H1 (cell line): ENCODE results near the gene C22orf39. TPM values are rescaled to one million over a fixed set of nuclear protein-coding genes. Genes with fewer than 3 reads are reported as not detected.

Source experiments
- CTCF ChIA-PET: fragments of 300-600 bp; sonication (Branson Sonifier 250); formaldehyde crosslinking; loops from one replicate; lab custom pipeline; 2021; ENCODE audit not compliant: partially characterized antibody; lab: Charles Lee
- POLR2A ChIA-PET: fragments of 300-600 bp; sonication (Branson Sonifier 250); formaldehyde crosslinking; loops from one replicate; lab custom pipeline; 2021; ENCODE audit warnings: inconsistent platforms; ENCODE audit not compliant: partially characterized antibody; lab: Charles Lee
- DNase-seq, 2 experiments: peaks; one replicate each; pipeline versions ENCODE4 v3.0.0 to v3.0.0-alpha.2; 2010 to 2022; ENCODE audit warnings: low spot score in 2 of 2, low read depth in 1 of 2, mixed read lengths in 1 of 2
- FAIRE-seq: peaks from 2 replicates; lab custom pipeline; 2011; peaks lifted over from hg19 to GRCh38; lab: Jason Lieb, UNC
- H2AFZ ChIP-seq: 2 replicates; pipeline ENCODE4 v1.8.1; 2012; ENCODE audit warnings: low read length, inconsistent platforms
- H2AK5ac ChIP-seq: 2 replicates; pipeline ENCODE4 v1.6.1; 2013; ENCODE audit warnings: low read depth, low read length
- H2BK120ac ChIP-seq: replicated peaks from 2 replicates; pipeline ENCODE3; 2013; ENCODE audit warnings: low read depth, low read length, inconsistent platforms
- H2BK12ac ChIP-seq: 2 replicates; pipeline ENCODE4 v1.6.1; 2013; ENCODE audit warnings: low read depth, low read length
- H2BK15ac ChIP-seq: 2 replicates; pipeline ENCODE4 v1.6.1; 2013; ENCODE audit warnings: low read length
- H2BK20ac ChIP-seq: 2 replicates; pipeline ENCODE4 v1.6.1; 2013; ENCODE audit warnings: low read length
- H2BK5ac ChIP-seq: 2 replicates; pipeline ENCODE4 v1.6.1; 2013; ENCODE audit warnings: low read depth, low read length
- H3K14ac ChIP-seq: 2 replicates; pipeline ENCODE4 v1.6.1; 2013; ENCODE audit warnings: inconsistent platforms; ENCODE audit not compliant: insufficient read length
- H3K18ac ChIP-seq: 2 replicates; pipeline ENCODE4 v1.6.1; 2013; ENCODE audit warnings: low read length; ENCODE audit errors: extremely low read depth
- H3K23ac ChIP-seq: 2 replicates; pipeline ENCODE4 v1.6.1; 2013; ENCODE audit warnings: inconsistent platforms; ENCODE audit not compliant: insufficient read length
- H3K23me2 ChIP-seq: 2 replicates; pipeline ENCODE4 v1.6.1; 2013; ENCODE audit warnings: low read depth, low read length
- H3K27ac ChIP-seq: 2 replicates; pipeline ENCODE4 v1.6.1; 2011; ENCODE audit warnings: low read depth, low read length, inconsistent platforms
- H3K27me3 ChIP-seq, 4 experiments: replicated peaks in 1 of 4; 1 replicate in 1 of 4; 2 replicates in 3 of 4; pipeline versions ENCODE4 v1.6.1 to v1.8.1; 2011 to 2013; ENCODE audit warnings: low read length in 3 of 4, mild to moderate bottlenecking in 3 of 4, inconsistent platforms in 2 of 4, mixed read lengths in 2 of 4, moderate library complexity in 1 of 4; ENCODE audit not compliant: control insufficient read depth in 3 of 4, insufficient read depth in 3 of 4; ENCODE audit errors: extremely low read depth in 1 of 4
- H3K36me3 ChIP-seq, 4 experiments: 2 replicates each; pipeline versions ENCODE4 v1.6.1 to v1.8.1; 2011 to 2013; ENCODE audit warnings: mild to moderate bottlenecking in 4 of 4, low read length in 3 of 4, moderate library complexity in 2 of 4, control low read depth in 1 of 4, inconsistent platforms in 1 of 4; ENCODE audit not compliant: insufficient read depth in 4 of 4, control insufficient read depth in 2 of 4
- H3K4ac ChIP-seq: replicated peaks from 2 replicates; pipeline ENCODE3; 2013; ENCODE audit warnings: low read length, low read depth, mixed read lengths, inconsistent platforms; ENCODE audit not compliant: insufficient read length
- H3K4me1 ChIP-seq, 4 experiments: replicated peaks in 1 of 4; 1 replicate in 1 of 4; 2 replicates in 3 of 4; pipeline versions ENCODE4 v1.6.1 to v1.8.1; 2011 to 2013; ENCODE audit warnings: low read length in 3 of 4, inconsistent platforms in 2 of 4, mixed read lengths in 1 of 4; ENCODE audit not compliant: insufficient read depth in 4 of 4, control insufficient read depth in 3 of 4
- H3K4me2 ChIP-seq, 2 experiments: 2 replicates each; pipeline versions ENCODE4 v1.6.1 to v1.8.1; 2011 to 2013; ENCODE audit warnings: low read depth in 2 of 2, low read length in 2 of 2, control low read depth in 1 of 2, inconsistent platforms in 1 of 2, mild to moderate bottlenecking in 1 of 2; ENCODE audit not compliant: insufficient read depth in 1 of 2
- H3K4me3 ChIP-seq, 4 experiments: fragments of 200-600, 300-600 bp in 1 of 4; sonication (generic), shearing (Covaris generic), sonication (Bioruptor Twin) in 1 of 4; 2 replicates each; pipeline versions ENCODE4 v1.5.1 to v1.8.1; 2011 to 2016; ENCODE audit warnings: low read length in 4 of 4, low read depth in 3 of 4, control low read depth in 2 of 4, inconsistent platforms in 2 of 4, mild to moderate bottlenecking in 2 of 4, mixed read lengths in 1 of 4, moderate library complexity in 1 of 4; ENCODE audit not compliant: insufficient read depth in 2 of 4; ENCODE audit errors: extremely low read depth in 1 of 4
- H3K56ac ChIP-seq: replicated peaks from 2 replicates; pipeline ENCODE3; 2013; ENCODE audit warnings: low read depth, mild to moderate bottlenecking, mixed read lengths, low read length, inconsistent platforms; ENCODE audit not compliant: insufficient read length
- H3K79me1 ChIP-seq: 2 replicates; pipeline ENCODE4 v1.6.1; 2013; ENCODE audit warnings: low read depth, low read length, control low read depth
- H3K79me2 ChIP-seq, 2 experiments: 2 replicates each; pipeline versions ENCODE4 v1.6.1 to v1.8.1; 2012 to 2013; ENCODE audit warnings: low read length in 2 of 2, mild to moderate bottlenecking in 2 of 2, inconsistent platforms in 1 of 2; ENCODE audit not compliant: insufficient read depth in 2 of 2, control insufficient read depth in 1 of 2
- H3K9ac ChIP-seq, 4 experiments: replicated peaks in 1 of 4; 1 replicate in 1 of 4; 2 replicates in 3 of 4; pipeline versions ENCODE4 v1.6.1 to v1.8.1; 2011 to 2013; ENCODE audit warnings: low read depth in 3 of 4, low read length in 3 of 4, control low read depth in 2 of 4, mild to moderate bottlenecking in 2 of 4, moderate library complexity in 2 of 4, inconsistent platforms in 1 of 4; ENCODE audit errors: extremely low read depth in 1 of 4
- H3K9me3 ChIP-seq, 2 experiments: 2 replicates each; pipeline versions ENCODE4 v1.6.1 to v1.8.1; 2012 to 2013; ENCODE audit warnings: mild to moderate bottlenecking in 2 of 2, moderate library complexity in 2 of 2, control low read depth in 1 of 2, inconsistent platforms in 1 of 2, low read depth in 1 of 2, low read length in 1 of 2, mixed read lengths in 1 of 2; ENCODE audit not compliant: insufficient read depth in 2 of 2
- H4K20me1 ChIP-seq, 2 experiments: replicated peaks in 1 of 2; 2 replicates each; pipeline versions ENCODE3 to v1.8.1; 2011 to 2013; ENCODE audit warnings: inconsistent platforms in 2 of 2, low read length in 2 of 2, mild to moderate bottlenecking in 1 of 2; ENCODE audit not compliant: insufficient read depth in 2 of 2, control insufficient read depth in 1 of 2
- H4K5ac ChIP-seq: 2 replicates; pipeline ENCODE4 v1.6.1; 2013; ENCODE audit warnings: low read length, low read depth, mixed read lengths, inconsistent platforms; ENCODE audit not compliant: insufficient read length
- H4K8ac ChIP-seq: 2 replicates; pipeline ENCODE4 v1.8.0; 2013; ENCODE audit warnings: mild to moderate bottlenecking, moderate library complexity, low read length, inconsistent platforms; ENCODE audit not compliant: insufficient read depth; ENCODE audit errors: extremely low read depth
- H4K91ac ChIP-seq: replicated peaks from 2 replicates; pipeline ENCODE3; 2013; ENCODE audit warnings: low read length, mixed read lengths, inconsistent platforms; ENCODE audit not compliant: insufficient read length
- EZH2 ChIP-seq: fragments of 200-600 bp; sonication (generic); IDR thresholded peaks from 2 replicates; pipeline ENCODE4 v1.7.1; 2012; ENCODE audit warnings: low read depth, mild to moderate bottlenecking, moderate library complexity, low read length, inconsistent platforms; ENCODE audit not compliant: severe bottlenecking
- HDAC6 ChIP-seq: IDR thresholded peaks from one replicate; pipeline ENCODE4 v1.7.1; 2012; ENCODE audit warnings: low read depth, mild to moderate bottlenecking, inconsistent platforms, low read length, moderate library complexity
- KDM5A ChIP-seq: fragments of 200-600 bp; IDR thresholded peaks from 2 replicates; pipeline ENCODE4 v1.7.1; 2012; ENCODE audit warnings: mild to moderate bottlenecking, low read length, inconsistent platforms, mixed read lengths
- SP2 ChIP-seq: IDR thresholded peaks from 2 replicates; pipeline ENCODE4 v1.6.1; 2012; ENCODE audit warnings: mild to moderate bottlenecking, low read length, inconsistent platforms
- SP4 ChIP-seq: IDR thresholded peaks from 2 replicates; pipeline ENCODE4 v1.6.1; 2012; ENCODE audit warnings: low read length, inconsistent platforms
- WGBS, 2 experiments: shearing (Covaris generic) in 1 of 2; methylation state at CpG; one replicate each; pipeline versions ENCODE4 v1.1.6 to v1.1.7; 2013 to 2015; ENCODE audit warnings: low lambda C conversion rate in 2 of 2, mixed read lengths in 2 of 2, inconsistent platforms in 1 of 2, low coverage in 1 of 2, missing lambda C conversion rate in 1 of 2; ENCODE audit not compliant: insufficient replicate concordance in 2 of 2, insufficient coverage in 1 of 2, insufficient read length in 1 of 2; ENCODE audit errors: extremely low coverage in 1 of 2, missing lambda C conversion rate in 1 of 2; 5-methylcytosine and 5-hydroxymethylcytosine counted together
- polyA plus RNA-seq, 7 experiments: library from polyadenylated mRNA; depleted of rRNA in 3 of 7; stranded (reverse) in 5 of 7; unstranded in 2 of 7; fragments of >200 nt in 5 of 7; fragments of 200-250 nt in 2 of 7; gene quantifications; 1 replicate in 5 of 7; 2 replicates in 1 of 7; 4 replicates in 1 of 7; pipeline versions ENCODE4 v1.2.1 to v1.2.3, GENCODE V29; 2011 to 2013; ENCODE audit warnings: missing spikeins in 2 of 7, mixed read lengths in 2 of 7
- total RNA-seq: library from RNA; stranded (reverse); fragmentation: NEBNext Ultra II Directional; extraction: Animal tissue kit (Norgen Biotek cat#: 25700); gene quantifications from 2 replicates; pipeline ENCODE4 v1.2.1, GENCODE V29; 2021

The C22orf39 gene
- total and polyA plus RNA-seq, 2 of the 8 experiments (the other 6 are each of a cell fraction or from before 2014, with no cell fraction given) = 22.7 to 27.7 TPM

GRCh38 chr22:19422440-19423301, 24.8 kb downstream of the C22orf39 start:
- no peak overlapping the region for H3K56ac ChIP-seq
- H2AFZ ChIP-seq = no peak overlapping the region
- H3K79me2 ChIP-seq = peaks cover 42 to 99% of the 10 kb centered on the region in 2 experiments
- TF ChIP-seq KDM5A (no peak), HDAC6 (no peak), SP2 (no peak), EZH2 (no peak), SP4 (no peak)
- H3K36me3 ChIP-seq = no peaks in the 10 kb centered on the region; a peak in 2 of 8 replicates
- no peak overlapping the region for H3K27ac ChIP-seq
- FAIRE-seq (no peak), DNase-seq (no peak)
- H3K14ac ChIP-seq = no peak overlapping the region
- H3K18ac ChIP-seq = no peak overlapping the region
- H3K4me3 ChIP-seq = no peak overlapping the region
- peak overlapping the region; percentile 45; the same call in 1 of the 2 replicates for H2BK5ac ChIP-seq
- H2BK15ac ChIP-seq = no peak overlapping the region
- no peak overlapping the region for H4K5ac ChIP-seq
- peak overlapping the region in 1 of 4 experiments; percentile 4; a peak in 1 of 7 replicates for H3K9ac ChIP-seq
- peaks cover 31% of the 10 kb centered on the region for H3K79me1 ChIP-seq
- ChIA-PET CTCF (interaction anchor here (0.8 to 1.1 kb wide), 4 partner anchors 32 to 405 kb away, joined by 3 read pairs; no protein-coding TSS in a partner anchor), POLR2A (interaction anchor here (0.5 to 4.8 kb wide), 9 partner anchors 10 to 791 kb away, joined by 3 to 38 read pairs (median 4); partner anchors contain the start of genes C22orf39, HIRA and MRPL40)
- H3K9me3 ChIP-seq = no peaks in the 10 kb centered on the region
- no peak overlapping the region for H4K91ac ChIP-seq
- H4K8ac ChIP-seq = no peak overlapping the region
- H3K23ac ChIP-seq = no peak overlapping the region
- 83% methylated on average over 11 of the region's 11 CpGs; no CpG with 5 or more reads in 1 of the 2 experiments for WGBS, 2 experiments
- H3K4me2 ChIP-seq = peak overlapping the region; percentile 1 to 37; a peak in 1 of 4 replicates
- H2BK12ac ChIP-seq = no peak overlapping the region
- H2AK5ac ChIP-seq = peak overlapping the region; percentile 29; the same call in 1 of the 2 replicates
- H4K20me1 ChIP-seq = peaks cover 22 to 41% of the 10 kb centered on the region in 2 experiments
- H2BK120ac ChIP-seq = no peak overlapping the region
- H3K23me2 ChIP-seq = no peaks in the 10 kb centered on the region; the same call in 1 of the 2 replicates
- H3K4me1 ChIP-seq = peaks cover 0 to 20% (median 7%) of the 10 kb centered on the region in 4 experiments; a peak in 6 of 7 replicates
- no peak overlapping the region for H3K4ac ChIP-seq
- no peaks in the 10 kb centered on the region for H3K27me3 ChIP-seq
- H2BK20ac ChIP-seq = no peak overlapping the region
